ENCODE results near the gene NOP9.
A peak's percentile ranks its signal among the peaks of the same experiment; 100 is the strongest.

Gene NOP9

DNA sequence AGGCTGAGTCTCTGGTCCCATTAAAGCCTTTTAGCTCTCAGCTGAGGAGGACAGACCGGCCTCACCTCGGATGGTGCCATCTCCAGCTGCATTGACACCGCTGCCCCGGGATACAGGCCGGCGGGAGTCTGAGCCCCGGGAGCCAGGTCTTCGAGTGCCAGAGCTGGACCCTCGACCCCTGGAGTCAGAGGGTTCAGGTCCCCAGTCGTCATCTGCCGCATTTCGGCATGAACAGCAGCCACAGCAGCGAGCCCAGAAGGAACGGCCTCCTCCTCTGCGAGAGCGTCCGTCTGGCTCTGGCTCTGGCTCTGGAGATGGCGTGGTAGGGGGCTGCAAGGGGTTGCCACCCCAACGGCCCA is 37.7 kb upstream of the NOP9 start:
- TF ChIP-seq, protein P1, sequence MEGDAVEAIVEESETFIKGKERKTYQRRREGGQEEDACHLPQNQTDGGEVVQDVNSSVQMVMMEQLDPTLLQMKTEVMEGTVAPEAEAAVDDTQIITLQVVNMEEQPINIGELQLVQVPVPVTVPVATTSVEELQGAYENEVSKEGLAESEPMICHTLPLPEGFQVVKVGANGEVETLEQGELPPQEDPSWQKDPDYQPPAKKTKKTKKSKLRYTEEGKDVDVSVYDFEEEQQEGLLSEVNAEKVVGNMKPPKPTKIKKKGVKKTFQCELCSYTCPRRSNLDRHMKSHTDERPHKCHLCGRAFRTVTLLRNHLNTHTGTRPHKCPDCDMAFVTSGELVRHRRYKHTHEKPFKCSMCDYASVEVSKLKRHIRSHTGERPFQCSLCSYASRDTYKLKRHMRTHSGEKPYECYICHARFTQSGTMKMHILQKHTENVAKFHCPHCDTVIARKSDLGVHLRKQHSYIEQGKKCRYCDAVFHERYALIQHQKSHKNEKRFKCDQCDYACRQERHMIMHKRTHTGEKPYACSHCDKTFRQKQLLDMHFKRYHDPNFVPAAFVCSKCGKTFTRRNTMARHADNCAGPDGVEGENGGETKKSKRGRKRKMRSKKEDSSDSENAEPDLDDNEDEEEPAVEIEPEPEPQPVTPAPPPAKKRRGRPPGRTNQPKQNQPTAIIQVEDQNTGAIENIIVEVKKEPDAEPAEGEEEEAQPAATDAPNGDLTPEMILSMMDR (conservative IDR thresholded peaks at IDR 0.05; ENCODE audit: low read depth), result no peak
- POLR2A ChIA-PET (ENCODE audit: low non-redundant PET), result interaction anchor here (1.8 kb wide), 1 partner anchor 19 kb away, joined by 5 read pairs; the partner anchor contains the start of gene TINF2
- CTCF ChIA-PET, result no interaction called here

DNA sequence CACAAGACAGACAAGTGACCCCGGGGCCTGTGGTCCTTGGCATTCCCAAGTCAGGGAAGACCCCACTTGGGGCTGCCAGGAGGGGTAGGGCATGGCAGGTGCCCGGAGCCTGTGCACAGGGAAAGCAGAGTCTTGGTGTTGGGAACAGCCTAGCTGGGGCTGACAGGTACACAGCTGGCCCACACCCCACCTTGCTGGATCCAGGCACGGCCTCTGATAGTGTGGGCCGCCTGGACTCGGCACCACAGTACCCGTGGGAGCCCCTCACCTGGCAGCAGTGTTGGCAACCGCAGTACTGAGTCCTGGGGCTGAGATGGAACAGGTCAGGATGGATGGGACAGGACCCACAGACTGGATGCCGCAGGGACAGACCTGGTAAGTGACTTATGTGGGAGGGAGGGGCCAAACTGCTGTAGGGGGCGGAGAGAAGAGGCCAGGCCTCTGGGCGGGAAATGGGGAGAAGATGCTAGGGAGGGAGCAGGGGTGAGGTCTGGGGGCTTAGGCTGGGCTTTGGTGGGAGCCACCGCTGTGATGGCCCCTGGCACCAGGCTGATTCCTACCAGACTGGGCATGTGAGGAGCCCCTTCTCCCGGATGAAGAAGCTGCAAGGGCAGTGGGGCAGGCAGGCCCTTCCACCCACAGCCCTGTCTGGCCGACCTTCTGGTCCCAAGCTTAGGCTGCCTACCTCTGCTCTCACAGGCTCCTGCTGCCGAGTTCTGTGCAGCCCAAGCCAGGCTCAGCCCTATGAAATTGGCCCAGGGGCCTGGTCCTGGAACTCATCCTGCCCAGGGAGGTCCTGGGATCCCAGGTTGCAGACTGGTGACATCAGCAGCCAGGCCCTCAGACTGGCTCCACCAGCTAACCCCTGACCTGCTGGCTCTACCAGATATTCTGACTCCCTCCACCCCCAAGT is 36.6 kb upstream of the NOP9 start, which contains the start of gene TGM1:
Gene TGM1 (minus strand): TSS at position 357 of the 913 bp plus-strand sequence. CDS start 825 bp downstream, outside the sequence.
- H3K27ac ChIP-seq, result peak within 1 kb of the TSS; percentile 96
- DNase-seq (ENCODE audit: low spot score), result peak; percentile 30
- POLR2A ChIA-PET (ENCODE audit: low non-redundant PET), result interaction anchor here (0.8 to 1.1 kb wide), 2 partner anchors 21 kb away, joined by 3 read pairs; partner anchors contain the start of gene TINF2
- TF ChIP-seq, protein P1 (conservative IDR thresholded peaks at IDR 0.05; ENCODE audit: low read depth), result no peak
- CTCF ChIA-PET, result interaction anchor here (0.6 to 2.4 kb wide), 4 partner anchors 20 to 129 kb away, joined by 3 to 11 read pairs (median 4); partner anchors contain the start of genes LTB4R and TINF2

More for the DNA sequence above, 37.7 kb upstream of the NOP9 start:
- DNase-seq (ENCODE audit: low spot score), result no peak
- peak overlapping the region; percentile 96 for H3K27ac ChIP-seq

DNA sequence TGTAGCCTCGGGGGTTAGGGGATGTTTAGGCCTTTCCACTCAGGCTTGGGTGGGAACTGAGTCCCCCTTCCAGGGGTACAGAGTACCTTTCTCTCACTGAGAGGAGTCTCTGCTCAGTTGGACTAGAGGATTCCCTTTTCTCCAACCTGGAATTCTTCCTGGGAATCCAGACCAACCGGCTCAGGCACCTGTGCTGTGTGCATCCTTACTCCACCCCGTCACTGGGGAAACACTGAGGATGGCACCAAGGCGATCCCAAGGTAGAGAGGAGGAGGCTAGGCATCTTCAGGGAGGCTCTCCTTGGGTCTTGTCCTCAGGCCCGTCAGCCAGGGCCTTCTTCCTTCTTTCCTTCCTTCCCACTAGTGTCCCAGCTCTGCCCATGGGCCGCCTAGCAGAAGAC is 35.8 kb upstream of the NOP9 start:
- ChIA-PET CTCF (interaction anchor here (0.5 to 2.4 kb wide), 4 partner anchors 21 to 148 kb away, joined by 3 to 11 read pairs (median 3); partner anchors contain the start of genes LTB4R and TINF2), POLR2A (ENCODE audit: low non-redundant PET) (interaction anchor here (0.7 to 1.1 kb wide), 2 partner anchors 21 to 35 kb away, joined by 3 read pairs; partner anchors contain the start of genes DHRS1, NOP9 and TINF2)
- TF ChIP-seq, protein P1 (conservative IDR thresholded peaks at IDR 0.05; ENCODE audit: low read depth), result no peak
- DNase-seq (ENCODE audit: low spot score), result peak; percentile 56
- peak overlapping the region; percentile 96 for H3K27ac ChIP-seq

DNA sequence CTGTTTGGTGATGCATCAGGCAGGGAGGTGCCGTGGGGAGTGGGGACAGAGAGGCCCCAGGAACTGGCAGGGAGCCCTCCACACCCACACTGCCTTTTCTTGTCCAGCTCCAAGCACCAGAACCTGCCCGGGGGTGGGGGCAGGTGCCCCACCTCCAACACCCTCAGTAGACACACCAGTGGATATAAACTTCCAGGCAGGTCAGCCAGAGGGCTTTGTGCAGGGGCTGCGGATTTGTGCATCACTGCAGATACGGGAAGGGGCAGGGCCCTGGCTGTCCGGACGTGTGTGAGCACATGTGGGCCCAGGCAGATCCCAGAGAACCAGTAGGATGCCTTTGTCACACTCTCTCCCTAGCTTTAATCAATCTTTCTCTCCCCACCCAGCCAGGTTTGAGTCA is 35.4 kb upstream of the NOP9 start:
- TF ChIP-seq, protein P1 (conservative IDR thresholded peaks at IDR 0.05; ENCODE audit: low read depth), result no peak
- peak overlapping the region; percentile 96 for H3K27ac ChIP-seq
- DNase-seq (ENCODE audit: low spot score), result peak; percentile 65
- ChIA-PET POLR2A (ENCODE audit: low non-redundant PET) (interaction anchor here (0.7 to 1.1 kb wide), 2 partner anchors 22 to 35 kb away, joined by 3 read pairs; partner anchors contain the start of genes DHRS1, NOP9 and TINF2), CTCF (interaction anchor here (0.5 to 2.4 kb wide), 4 partner anchors 22 to 148 kb away, joined by 3 to 11 read pairs (median 3); partner anchors contain the start of genes LTB4R and TINF2)

DNA sequence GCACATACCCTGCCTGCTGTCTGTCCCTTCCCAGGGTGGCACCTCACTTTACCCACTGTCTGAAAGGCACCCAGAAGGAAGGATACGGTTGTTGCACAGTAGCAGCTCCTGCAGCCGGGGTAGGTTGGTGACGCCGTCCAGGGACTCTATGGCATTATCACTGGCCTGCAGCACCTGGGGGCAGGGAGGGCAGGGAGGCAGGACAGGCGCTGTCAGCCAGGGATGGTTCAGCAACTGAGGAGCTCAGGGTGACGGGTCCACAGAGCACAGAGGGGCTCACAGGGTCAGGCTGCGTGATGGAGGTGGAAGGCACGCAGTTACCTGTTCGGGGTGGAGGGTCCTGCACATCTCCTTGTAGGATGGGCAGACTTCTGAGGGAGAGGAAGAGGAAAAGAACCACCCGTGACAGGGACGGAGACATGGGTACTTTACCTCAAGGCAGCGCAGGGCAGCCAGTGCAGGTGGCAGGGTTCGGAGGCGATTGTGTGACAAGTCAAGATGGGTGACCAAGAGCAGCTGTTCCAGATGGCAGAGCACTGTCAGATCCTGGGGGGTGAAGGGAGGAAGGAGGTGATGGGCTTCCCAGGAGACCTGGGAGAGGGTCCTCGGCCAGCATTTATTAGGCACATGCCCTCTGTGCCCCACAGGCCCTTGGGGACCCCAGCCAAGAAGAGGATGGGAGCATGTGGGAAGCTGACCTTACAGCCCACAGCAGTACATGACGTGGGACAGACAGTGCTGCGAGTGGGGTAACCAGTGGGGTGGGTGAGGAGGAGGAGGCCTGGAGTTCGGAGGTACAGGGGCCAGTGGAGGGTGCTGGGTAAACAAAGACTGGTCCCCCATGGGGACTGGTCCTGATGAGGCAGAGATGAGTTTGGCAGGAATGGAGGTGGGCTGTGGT is 33.1 kb upstream of the NOP9 start:
- no peak for DNase-seq (ENCODE audit: low spot score)
- H3K27ac ChIP-seq, result peak overlapping the region; percentile 96
- ChIA-PET CTCF (interaction anchor here (0.6 kb wide), 1 partner anchor 31 kb away, joined by 3 read pairs; no protein-coding TSS in a partner anchor), POLR2A (ENCODE audit: low non-redundant PET) (no interaction called here)
- TF ChIP-seq, protein P1 (conservative IDR thresholded peaks at IDR 0.05; ENCODE audit: low read depth), result no peak

Measured in RWPE1 (cell line).